ENCODE results near the gene NCSTN. TPM values are rescaled to one million over a fixed set of nuclear protein-coding genes. Genes with fewer than 3 reads are reported as not detected.

The NCSTN gene
- total RNA-seq, 3 donors from 2014 or later: 70.4 to 104 (median 95.8) TPM

DNA sequence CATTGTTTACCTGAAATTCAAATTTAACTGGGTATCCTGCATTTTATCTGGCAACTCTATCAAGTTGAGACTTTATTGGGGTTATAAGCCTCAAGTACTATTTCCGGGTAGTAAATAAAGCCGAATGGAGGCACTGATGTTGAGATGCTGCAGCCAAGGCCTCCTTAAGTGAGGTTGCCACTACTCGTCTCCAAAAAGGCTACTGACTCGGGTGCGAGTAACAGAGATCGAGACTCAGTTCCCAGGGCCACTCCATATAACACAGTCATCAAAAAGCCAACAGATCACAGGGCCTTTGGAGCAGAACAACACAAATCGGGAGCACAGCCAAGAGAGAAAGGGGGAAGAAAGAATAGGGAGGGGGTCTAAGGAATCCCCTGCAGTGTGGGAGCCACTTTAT lies 657 bp upstream of the NCSTN start:
- TF ChIP-seq, protein P1, sequence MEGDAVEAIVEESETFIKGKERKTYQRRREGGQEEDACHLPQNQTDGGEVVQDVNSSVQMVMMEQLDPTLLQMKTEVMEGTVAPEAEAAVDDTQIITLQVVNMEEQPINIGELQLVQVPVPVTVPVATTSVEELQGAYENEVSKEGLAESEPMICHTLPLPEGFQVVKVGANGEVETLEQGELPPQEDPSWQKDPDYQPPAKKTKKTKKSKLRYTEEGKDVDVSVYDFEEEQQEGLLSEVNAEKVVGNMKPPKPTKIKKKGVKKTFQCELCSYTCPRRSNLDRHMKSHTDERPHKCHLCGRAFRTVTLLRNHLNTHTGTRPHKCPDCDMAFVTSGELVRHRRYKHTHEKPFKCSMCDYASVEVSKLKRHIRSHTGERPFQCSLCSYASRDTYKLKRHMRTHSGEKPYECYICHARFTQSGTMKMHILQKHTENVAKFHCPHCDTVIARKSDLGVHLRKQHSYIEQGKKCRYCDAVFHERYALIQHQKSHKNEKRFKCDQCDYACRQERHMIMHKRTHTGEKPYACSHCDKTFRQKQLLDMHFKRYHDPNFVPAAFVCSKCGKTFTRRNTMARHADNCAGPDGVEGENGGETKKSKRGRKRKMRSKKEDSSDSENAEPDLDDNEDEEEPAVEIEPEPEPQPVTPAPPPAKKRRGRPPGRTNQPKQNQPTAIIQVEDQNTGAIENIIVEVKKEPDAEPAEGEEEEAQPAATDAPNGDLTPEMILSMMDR (IDR thresholded peaks at IDR 0.05): no peak
- H3K4me3 ChIP-seq: peak overlapping the region; percentile 85
- H3K36me3 ChIP-seq (ENCODE audit: low read depth): peaks cover 11% of the 10 kb centered on the region
- intact Hi-C loops (cut with DNase I, micrococcal nuclease): no loop called here
- no peak for DNase-seq
- H3K4me1 ChIP-seq (ENCODE audit: low read depth): peaks cover 7% of the 10 kb centered on the region
- no peaks in the 10 kb centered on the region for H3K9me3 ChIP-seq
- ATAC-seq: peak; percentile 32

DNA sequence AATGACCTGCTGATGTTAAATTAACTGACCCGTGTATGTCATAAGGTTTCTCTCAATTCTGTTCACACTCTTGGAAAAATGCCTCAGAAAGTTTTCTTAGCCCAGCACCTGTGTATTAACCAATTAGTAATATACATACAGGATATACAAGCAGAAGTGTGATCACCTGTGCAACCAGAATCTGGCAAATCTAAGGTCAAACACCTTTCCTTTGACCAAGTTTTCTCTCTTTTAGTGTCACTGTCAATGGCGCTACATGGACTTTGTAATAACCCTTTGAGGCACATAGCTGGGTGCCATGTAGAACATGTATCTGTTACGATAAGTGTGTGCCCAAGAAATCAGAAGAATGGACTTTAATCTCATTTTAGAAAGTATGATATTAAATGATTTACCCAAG lies 1.1 kb downstream of the NCSTN start:
- ATAC-seq: no peak
- TF ChIP-seq, protein P1 (IDR thresholded peaks at IDR 0.05): no peak
- no peak overlapping the region for H3K4me3 ChIP-seq
- no peaks in the 10 kb centered on the region for H3K9me3 ChIP-seq
- peaks cover 7% of the 10 kb centered on the region for H3K4me1 ChIP-seq (ENCODE audit: low read depth)
- intact Hi-C loops (cut with DNase I, micrococcal nuclease): no loop called here
- peaks cover 7% of the 10 kb centered on the region for H3K36me3 ChIP-seq (ENCODE audit: low read depth)
- no peak for DNase-seq

DNA sequence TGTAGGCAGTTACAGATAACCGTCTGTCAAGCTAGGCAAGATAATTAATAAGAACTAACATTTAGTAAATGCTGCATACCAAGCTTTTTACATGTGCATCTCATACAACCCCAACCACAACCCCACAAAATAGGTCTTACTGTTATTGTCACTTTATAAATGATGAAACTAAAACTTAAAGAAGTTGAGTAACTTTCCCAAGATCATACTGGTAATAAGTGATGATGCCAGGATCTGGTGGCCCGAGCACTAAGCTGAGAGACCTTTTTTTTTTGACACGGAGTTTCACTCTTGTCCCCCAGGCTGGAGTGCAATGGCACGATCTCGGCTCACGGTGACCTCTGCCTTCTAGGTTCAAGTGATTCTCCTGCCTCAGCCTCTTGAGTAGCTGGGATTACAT lies 1.8 kb downstream of the NCSTN start:
- H3K4me1 ChIP-seq (ENCODE audit: low read depth): peaks cover 7% of the 10 kb centered on the region
- no peaks in the 10 kb centered on the region for H3K9me3 ChIP-seq
- intact Hi-C loops (cut with DNase I, micrococcal nuclease): no loop called here
- TF ChIP-seq, protein P1 (IDR thresholded peaks at IDR 0.05): no peak
- H3K4me3 ChIP-seq: no peak overlapping the region
- peaks cover 7% of the 10 kb centered on the region for H3K36me3 ChIP-seq (ENCODE audit: low read depth)
- DNase-seq (no peak), ATAC-seq (no peak)

DNA sequence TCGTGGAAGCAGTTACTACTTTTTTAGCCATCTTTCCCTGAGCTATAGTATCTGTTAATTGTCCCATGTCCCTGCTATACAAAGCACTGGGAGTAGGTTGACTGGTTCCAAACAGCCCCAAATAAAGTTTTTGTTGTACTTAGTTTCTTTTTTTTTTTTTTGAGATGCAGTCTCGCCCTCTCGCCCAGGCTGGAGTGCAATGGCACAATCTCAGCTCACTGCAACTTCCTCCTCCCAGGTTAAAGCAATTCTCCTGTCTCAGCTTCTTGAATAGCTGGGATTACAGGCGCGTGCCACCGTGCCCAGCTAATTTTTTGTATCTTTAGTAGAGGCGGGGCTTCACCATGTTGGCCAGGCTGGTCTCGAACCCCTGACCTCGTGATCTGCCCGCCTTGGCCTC lies 3.3 kb downstream of the NCSTN start:
- H3K36me3 ChIP-seq (ENCODE audit: low read depth): peaks cover 8% of the 10 kb centered on the region
- no peak for ATAC-seq
- intact Hi-C loops (cut with DNase I, micrococcal nuclease): no loop called here
- peaks cover 7% of the 10 kb centered on the region for H3K4me1 ChIP-seq (ENCODE audit: low read depth)
- no peak overlapping the region for H3K4me3 ChIP-seq
- DNase-seq: no peak
- no peaks in the 10 kb centered on the region for H3K9me3 ChIP-seq
- TF ChIP-seq, protein P1 (IDR thresholded peaks at IDR 0.05): no peak

DNA sequence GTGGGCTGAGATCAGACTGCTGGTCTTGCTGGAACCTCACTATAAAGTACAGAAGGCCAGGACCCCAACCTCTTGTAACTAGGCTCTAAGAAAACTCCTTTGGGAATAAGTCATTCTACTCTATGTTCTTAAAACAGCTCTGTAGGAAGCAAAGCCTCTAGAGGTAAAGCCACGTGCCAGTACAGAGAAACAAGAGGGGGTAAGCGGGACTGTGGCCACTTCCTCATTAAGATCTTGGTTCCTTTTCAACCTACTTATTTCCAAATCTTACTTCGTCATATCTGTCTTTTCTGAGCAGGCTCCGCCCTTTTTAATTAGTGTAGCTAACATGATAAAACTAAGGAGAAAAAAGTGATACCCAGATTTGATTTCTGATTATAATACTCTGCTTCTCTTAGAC lies 3.8 kb downstream of the NCSTN start:
- Histone ChIP-seq H3K4me1 (ENCODE audit: low read depth) (peaks cover 7% of the 10 kb centered on the region), H3K36me3 (ENCODE audit: low read depth) (peaks cover 13% of the 10 kb centered on the region), H3K4me3 (no peak overlapping the region), H3K9me3 (no peaks in the 10 kb centered on the region)
- intact Hi-C loops (cut with DNase I, micrococcal nuclease): no loop called here
- TF ChIP-seq, protein P1 (IDR thresholded peaks at IDR 0.05): no peak
- DNase-seq (peak in 1 of 3 donors; percentile 12), ATAC-seq (no peak)

DNA sequence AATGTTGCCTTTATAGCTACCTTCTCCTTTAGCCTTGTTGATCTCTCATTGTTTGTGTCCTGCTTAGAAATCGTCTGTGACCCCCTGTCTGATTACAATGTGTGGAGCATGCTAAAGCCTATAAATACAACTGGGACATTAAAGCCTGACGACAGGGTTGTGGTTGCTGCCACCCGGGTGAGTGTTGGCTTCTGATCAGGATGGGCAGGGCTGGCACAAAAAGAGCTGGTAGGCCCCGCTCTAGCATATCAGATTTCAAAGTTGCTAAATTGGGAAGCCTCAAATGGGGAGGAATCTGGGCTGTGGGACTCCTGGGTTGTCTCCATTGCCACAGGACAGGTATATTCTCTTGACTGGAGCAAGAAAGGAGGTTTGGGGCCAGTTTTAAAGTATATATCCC lies 8.4 kb downstream of the NCSTN start:
- no peak for ATAC-seq
- Histone ChIP-seq H3K9me3 (no peaks in the 10 kb centered on the region), H3K36me3 (ENCODE audit: low read depth) (peaks cover 21% of the 10 kb centered on the region), H3K4me3 (no peak overlapping the region), H3K4me1 (ENCODE audit: low read depth) (no peaks in the 10 kb centered on the region)
- DNase-seq: no peak
- intact Hi-C loops (cut with DNase I, micrococcal nuclease): no loop called here
- TF ChIP-seq, protein P1 (IDR thresholded peaks at IDR 0.05): no peak
